HEK293 (cell line): ENCODE results near the gene NPIPA7.
"Not testable (repeated sequence)": the region's sequence is repeated elsewhere in the genome, so short reads cannot be mapped to it uniquely, and the experiment has no call there.

ENCODE experiments used
- CTCF ChIP-seq: fragments of 450-650 bp; formaldehyde crosslinking; IDR thresholded peaks from 2 replicates; pipeline ENCODE4 v1.5.1; 2016; ENCODE audit warnings: missing biosample characterization, missing genetic modification characterization
- KLF10 ChIP-seq: fragments of 450-650 bp; IDR thresholded peaks from 2 replicates; pipeline ENCODE4 v1.5.1; 2018; ENCODE audit warnings: missing biosample characterization, mild to moderate bottlenecking, missing genetic modification characterization
- YY2 ChIP-seq: fragments of 450-650 bp; formaldehyde crosslinking; IDR thresholded peaks from 2 replicates; pipeline ENCODE4 v1.5.1; 2016; ENCODE audit warnings: missing biosample characterization, missing genetic modification characterization
- ZBTB7A ChIP-seq: fragments of 450-650 bp; formaldehyde crosslinking; IDR thresholded peaks from 2 replicates; pipeline ENCODE4 v1.5.1; 2016; ENCODE audit warnings: low read depth, missing biosample characterization, missing genetic modification characterization
- ZBTB8A ChIP-seq: fragments of 450-650 bp; formaldehyde crosslinking; IDR thresholded peaks from 2 replicates; pipeline ENCODE4 v1.5.1; 2016; ENCODE audit warnings: missing biosample characterization, missing genetic modification characterization
- ZNF214 ChIP-seq: fragments of 450-650 bp; formaldehyde crosslinking; IDR thresholded peaks from 2 replicates; pipeline ENCODE4 v1.5.1; 2017; ENCODE audit warnings: missing biosample characterization, mild to moderate bottlenecking, missing genetic modification characterization, borderline replicate concordance
- ZNF311 ChIP-seq: fragments of 450-650 bp; formaldehyde crosslinking; IDR thresholded peaks from 2 replicates; pipeline ENCODE4 v1.5.1; 2017; ENCODE audit warnings: missing biosample characterization, missing genetic modification characterization, borderline replicate concordance
- ZNF398 ChIP-seq: fragments of 450-650 bp; formaldehyde crosslinking; IDR thresholded peaks from 2 replicates; pipeline ENCODE4 v1.5.1; 2017; ENCODE audit warnings: missing biosample characterization, missing genetic modification characterization
- ZNF449 ChIP-seq: fragments of 450-650 bp; formaldehyde crosslinking; IDR thresholded peaks from 2 replicates; pipeline ENCODE4 v1.5.1; 2017; ENCODE audit warnings: missing biosample characterization, mild to moderate bottlenecking, missing genetic modification characterization, moderate library complexity
- ZNF548 ChIP-seq: fragments of 450-650 bp; formaldehyde crosslinking; IDR thresholded peaks from 2 replicates; pipeline ENCODE4 v1.5.1; 2016; ENCODE audit warnings: missing biosample characterization, missing genetic modification characterization
- ZNF600 ChIP-seq: fragments of 450-650 bp; formaldehyde crosslinking; IDR thresholded peaks from 2 replicates; pipeline ENCODE4 v1.5.1; 2016; ENCODE audit warnings: missing biosample characterization, missing genetic modification characterization
- ZNF707 ChIP-seq: fragments of 450-650 bp; formaldehyde crosslinking; IDR thresholded peaks from 2 replicates; pipeline ENCODE4 v1.5.1; 2016; ENCODE audit warnings: missing biosample characterization, missing genetic modification characterization
- ZSCAN16 ChIP-seq: fragments of 450-650 bp; formaldehyde crosslinking; IDR thresholded peaks from 2 replicates; pipeline ENCODE4 v1.5.1; 2016; ENCODE audit warnings: missing biosample characterization, missing genetic modification characterization

DNA sequence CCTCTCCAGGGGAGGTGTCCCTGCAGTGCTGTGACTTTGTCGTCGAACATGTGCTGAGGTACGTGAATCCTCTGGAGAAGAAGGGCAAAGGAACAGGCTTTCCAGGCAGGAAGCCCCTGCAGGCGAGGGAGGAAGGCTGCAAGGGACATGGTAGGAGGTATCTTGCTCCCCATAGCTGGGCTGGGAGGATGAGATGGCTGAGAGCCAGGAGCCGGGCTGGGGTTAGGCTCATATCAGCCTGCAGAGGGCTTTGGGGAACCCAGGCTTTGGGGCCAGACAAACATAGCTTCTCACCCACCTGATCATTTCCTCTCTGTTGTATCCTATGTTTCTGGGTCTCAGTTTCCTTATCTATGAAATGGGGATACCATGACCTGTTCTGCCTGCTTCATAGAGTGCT, 26.5 kb downstream of the NPIPA7 start:
- TF ChIP-seq CTCF (tag by site-specific recombination); ZNF311 (tag by site-specific recombination); YY2 (tag by site-specific recombination); ZBTB7A; KLF10 (tag by site-specific recombination); ZNF707 (tag by site-specific recombination); ZNF548; ZNF449 (tag by site-specific recombination); ZBTB8A (tag by site-specific recombination); ZNF398 (tag by site-specific recombination); ZSCAN16 (tag by site-specific recombination); ZNF214 (tag by site-specific recombination); ZNF600: not testable (repeated sequence)
